ENCODE results near the gene CASKIN1.

GRCh38 chr16:2186064-2186463 lies 10.3 kb downstream of the CASKIN1 start:
- TF ChIP-seq EZH2 (IDR thresholded peaks at IDR 0.05) = no peak
- TF ChIP-seq CTCF (IDR thresholded peaks at IDR 0.05) = no peak
- no peak for TF ChIP-seq EZH2phosphoT487 (IDR thresholded peaks at IDR 0.05)

Measured in neural progenitor cell (in vitro differentiated cells).